Dermis blood vessel endothelial cell (primary cell): ENCODE measurements around the gene RIC3. TPM values are rescaled to one million over a fixed set of nuclear protein-coding genes. Genes with fewer than 3 reads are reported as not detected.
"Not testable (repeated sequence)": the region's sequence is repeated elsewhere in the genome, so short reads cannot be mapped to it uniquely, and the experiment has no call there.

Source experiments
- DNase-seq: peaks from one replicate; pipeline ENCODE4 v3.0.0; 2010
- total RNA-seq: library from RNA; depleted of rRNA; stranded (reverse); fragments of >200 nt; gene quantifications from 2 replicates; pipeline ENCODE4 v1.2.3, GENCODE V29; 2014

RIC3 gene
- total RNA-seq, 1 donor from 2014 or later, result not detected

- DNase-seq, result no peak
Measured at GRCh38 chr11:8186429-8186828, 17.6 kb upstream of the RIC3 start.

- DNase-seq, result no peak
Measured at GRCh38 chr11:8183111-8183510, 14.3 kb upstream of the RIC3 start.

GRCh38 chr11:8180469-8180868, 11.6 kb upstream of the RIC3 start:
- no peak for DNase-seq

GRCh38 chr11:8178297-8178696, 9.5 kb upstream of the RIC3 start:
- no peak for DNase-seq

- no peak for DNase-seq
Measured at GRCh38 chr11:8177136-8177535, 8.3 kb upstream of the RIC3 start.

- DNase-seq, result peak; percentile 4
Measured at GRCh38 chr11:8167796-8168195, 1.0 kb downstream of the RIC3 start.

- DNase-seq, result no peak
Measured at GRCh38 chr11:8164746-8165145, 4.1 kb downstream of the RIC3 start.

GRCh38 chr11:8161627-8162304, 7.1 kb downstream of the RIC3 start:
- not testable (repeated sequence) for DNase-seq

- DNase-seq, result no peak
Measured at GRCh38 chr11:8156877-8157276, 11.9 kb downstream of the RIC3 start.

- no peak for DNase-seq
Measured at GRCh38 chr11:8149726-8150125, 19.1 kb downstream of the RIC3 start.

GRCh38 chr11:8138526-8138925, 30.3 kb downstream of the RIC3 start:
- no peak for DNase-seq

- DNase-seq, result no peak
Measured at GRCh38 chr11:8127447-8127846, 41.4 kb downstream of the RIC3 start.

- no peak for DNase-seq
Measured at GRCh38 chr11:8126649-8127289, 42.1 kb downstream of the RIC3 start.

GRCh38 chr11:8122173-8122764, 46.6 kb downstream of the RIC3 start:
- DNase-seq, result no peak

- DNase-seq, result no peak
Measured at GRCh38 chr11:8111636-8112035, 57.2 kb downstream of the RIC3 start.

GRCh38 chr11:8110396-8110795, 58.4 kb downstream of the RIC3 start:
- no peak for DNase-seq

GRCh38 chr11:8109675-8110074, 59.1 kb downstream of the RIC3 start:
- no peak for DNase-seq

GRCh38 chr11:8108421-8108820, 60.4 kb downstream of the RIC3 start:
- no peak for DNase-seq

GRCh38 chr11:8107642-8108041, 61.2 kb downstream of the RIC3 start:
- DNase-seq, result no peak

GRCh38 chr11:8106679-8107078, 62.1 kb downstream of the RIC3 start:
- no peak for DNase-seq

GRCh38 chr11:8105666-8106065, 63.2 kb downstream of the RIC3 start:
- no peak for DNase-seq

- no peak for DNase-seq
Measured at GRCh38 chr11:8105133-8105532, 63.7 kb downstream of the RIC3 start.

- DNase-seq, result no peak
Measured at GRCh38 chr11:8103909-8104308, 64.9 kb downstream of the RIC3 start.

- no peak for DNase-seq
Measured at GRCh38 chr11:8102965-8103364, 65.9 kb downstream of the RIC3 start.
